ENCODE results near the gene ATAT1.
A peak's percentile ranks its signal among the peaks of the same experiment; 100 is the strongest.
"Not testable (repeated sequence)": the region's sequence is repeated elsewhere in the genome, so short reads cannot be mapped to it uniquely, and the experiment has no call there.

ATAT1 gene

GRCh38 chr6:30592287-30592686, 34.4 kb upstream of the ATAT1 start:
- no peak for DNase-seq
- no peaks in the 10 kb centered on the region for H3K27me3 ChIP-seq (replicated peaks; ENCODE audit: insufficient read depth, low read length)
- 0 out of 2 replicates have a peak, but pooled peaks cover 2% of the 10 kb centered on the region for H4K20me1 ChIP-seq (ENCODE audit: insufficient read depth, low read length)
- no peak overlapping the region for H2AFZ ChIP-seq (ENCODE audit: low read length)
- TF ChIP-seq EZH2phosphoT487 (IDR thresholded peaks at IDR 0.05; ENCODE audit: low read length) (no peak), EZH2 (optimal IDR thresholded peaks at IDR 0.05; ENCODE audit: low read depth, low read length) (no peak), CTCF (IDR thresholded peaks at IDR 0.05; ENCODE audit: low read length) (no peak)
- no peaks in the 10 kb centered on the region for H3K4me1 ChIP-seq (ENCODE audit: low read length)
- H3K27ac ChIP-seq (ENCODE audit: low read length): no peak overlapping the region
- peaks cover 11% of the 10 kb centered on the region for H3F3A ChIP-seq (ENCODE audit: insufficient read depth, low read length)
- H3K4me2 ChIP-seq (ENCODE audit: low read depth, low read length): no peak overlapping the region
- no peaks in the 10 kb centered on the region for H3K9me3 ChIP-seq (replicated peaks; ENCODE audit: insufficient read depth, low read length)
- H3K9me2 ChIP-seq (replicated peaks; ENCODE audit: insufficient read depth, low read length): no peaks in the 10 kb centered on the region
- H3K4me3 ChIP-seq (ENCODE audit: low read length): no peak overlapping the region
- H3K9ac ChIP-seq (ENCODE audit: low read length): no peak overlapping the region
- H3K36me3 ChIP-seq (replicated peaks; ENCODE audit: insufficient read depth, low read length): no peaks in the 10 kb centered on the region; the same call in 1 of the 2 replicates
- H3K79me2 ChIP-seq (ENCODE audit: low read length): peaks cover 36% of the 10 kb centered on the region; the same call in 1 of the 2 replicates

GRCh38 chr6:30597315-30598144, 29.1 kb upstream of the ATAT1 start:
- H3K36me3 ChIP-seq (replicated peaks; ENCODE audit: insufficient read depth, low read length); H3K27me3 ChIP-seq (replicated peaks; ENCODE audit: insufficient read depth, low read length); H3K9ac ChIP-seq (ENCODE audit: low read length); H3K9me3 ChIP-seq (replicated peaks; ENCODE audit: insufficient read depth, low read length); H4K20me1 ChIP-seq (ENCODE audit: insufficient read depth, low read length); H3K4me1 ChIP-seq (ENCODE audit: low read length); H2AFZ ChIP-seq (ENCODE audit: low read length); H3K4me2 ChIP-seq (ENCODE audit: low read depth, low read length); H3K9me2 ChIP-seq (replicated peaks; ENCODE audit: insufficient read depth, low read length); H3K27ac ChIP-seq (ENCODE audit: low read length); H3K4me3 ChIP-seq (ENCODE audit: low read length): not testable (repeated sequence)
- peak; percentile 71 for DNase-seq
- peaks cover 51% of the 10 kb centered on the region for H3F3A ChIP-seq (ENCODE audit: insufficient read depth, low read length)
- TF ChIP-seq CTCF (IDR thresholded peaks at IDR 0.05; ENCODE audit: low read length): peak; percentile 80
- 0 out of 2 replicates have a peak, but pooled peaks cover 10% of the 10 kb centered on the region for H3K79me2 ChIP-seq (ENCODE audit: low read length)

GRCh38 chr6:30598912-30599624, 27.6 kb upstream of the ATAT1 start:
- Histone ChIP-seq H2AFZ (ENCODE audit: low read length) (no peak overlapping the region), H3K9me2 (replicated peaks; ENCODE audit: insufficient read depth, low read length) (no peaks in the 10 kb centered on the region), H3K4me2 (ENCODE audit: low read depth, low read length) (no peak overlapping the region), H3K4me3 (ENCODE audit: low read length) (no peak overlapping the region), H3K27me3 (replicated peaks; ENCODE audit: insufficient read depth, low read length) (no peaks in the 10 kb centered on the region), H3K4me1 (ENCODE audit: low read length) (no peaks in the 10 kb centered on the region), H3K9me3 (replicated peaks; ENCODE audit: insufficient read depth, low read length) (no peaks in the 10 kb centered on the region), H3K27ac (ENCODE audit: low read length) (no peak overlapping the region), H3K36me3 (replicated peaks; ENCODE audit: insufficient read depth, low read length) (peaks cover 22% of the 10 kb centered on the region), H3K9ac (ENCODE audit: low read length) (no peak overlapping the region), H3F3A (ENCODE audit: insufficient read depth, low read length) (peaks cover 62% of the 10 kb centered on the region), H3K79me2 (ENCODE audit: low read length) (peaks cover 7% of the 10 kb centered on the region; the same call in 1 of the 2 replicates), H4K20me1 (ENCODE audit: insufficient read depth, low read length) (peaks cover 10% of the 10 kb centered on the region; the same call in 1 of the 2 replicates)
- TF ChIP-seq EZH2phosphoT487 (IDR thresholded peaks at IDR 0.05; ENCODE audit: low read length) (no peak), CTCF (IDR thresholded peaks at IDR 0.05; ENCODE audit: low read length) (no peak), EZH2 (optimal IDR thresholded peaks at IDR 0.05; ENCODE audit: low read depth, low read length) (no peak)
- DNase-seq: no peak
